ENCODE results near the gene UBQLN3. TPM values are rescaled to one million over a fixed set of nuclear protein-coding genes. Genes with fewer than 3 reads are reported as not detected.

UBQLN3 gene
- total RNA-seq (2014; rRNA removed; shearing (Covaris generic)): not detected in 2 replicates

GRCh38 chr11:5509803-5510202, at the start of gene UBQLN3:
Gene UBQLN3 (minus strand): TSS chr11:5509957. CDS start chr11:5509558, 399 bp downstream.
- DNase-seq (ENCODE audit: low spot score): no peak

- DNase-seq (ENCODE audit: low spot score): no peak
Observed at GRCh38 chr11:5557751-5558150, 48.0 kb upstream of the UBQLN3 start.

DNA sequence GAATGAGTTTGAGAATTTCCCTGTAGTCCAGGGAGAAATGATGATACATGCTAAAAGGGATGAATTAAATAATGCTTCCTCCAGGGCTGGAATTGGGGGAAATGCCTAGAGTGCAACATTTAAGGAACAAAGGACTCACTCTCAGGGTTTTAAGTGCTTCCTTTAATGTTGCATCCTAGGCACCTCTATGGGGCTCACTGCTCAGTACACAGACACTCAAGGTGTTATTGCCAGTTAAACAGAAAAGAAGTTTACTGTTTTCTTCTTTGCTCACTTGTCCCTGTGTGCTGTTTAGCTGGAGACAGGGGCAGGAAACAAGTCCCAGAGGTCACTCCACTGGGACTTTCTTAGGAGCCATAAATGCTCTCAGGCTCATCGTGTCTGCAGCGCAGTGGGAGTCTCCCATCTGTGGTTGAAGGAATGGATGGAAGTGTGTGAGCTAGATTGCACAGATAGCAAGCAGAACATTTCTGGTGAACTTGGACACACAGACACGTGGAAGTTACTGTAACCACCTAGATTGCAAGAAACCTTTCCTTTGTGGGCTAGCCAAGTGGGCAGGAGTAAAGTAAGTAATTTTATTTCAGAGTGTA, 46.9 kb upstream of the UBQLN3 start:
- DNase-seq (ENCODE audit: low spot score): no peak

GRCh38 chr11:5553343-5553742, 43.6 kb upstream of the UBQLN3 start:
- no peak for DNase-seq (ENCODE audit: low spot score)

DNA sequence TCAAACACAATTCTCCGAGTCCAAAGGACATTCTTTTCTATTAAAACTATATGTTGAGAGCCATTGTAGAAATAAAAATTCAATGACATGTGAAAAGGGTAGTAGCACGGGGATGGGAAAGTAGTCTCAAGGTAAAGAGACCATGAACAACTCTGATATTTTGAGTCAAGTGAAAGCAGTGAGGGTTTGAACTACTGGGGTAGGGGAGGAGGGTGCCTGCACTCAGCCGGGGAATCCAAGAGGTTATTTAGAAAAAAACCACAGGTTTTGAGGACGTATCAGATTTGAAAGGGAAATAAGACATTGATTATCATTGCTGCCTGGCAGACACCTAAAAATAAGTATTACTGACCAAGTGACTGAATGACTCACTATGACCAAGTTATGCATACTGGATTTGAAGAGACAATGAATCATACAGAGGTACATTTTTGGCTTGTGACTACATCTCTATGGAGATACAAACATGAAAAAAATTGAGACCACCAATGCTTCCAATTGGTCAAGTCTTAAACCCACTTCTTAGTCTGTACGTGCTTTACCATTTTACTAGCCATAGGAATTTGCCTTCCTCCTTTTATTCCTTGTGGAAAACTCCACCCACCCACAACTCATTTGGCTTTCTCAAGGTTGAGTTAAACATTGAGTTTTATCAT, 40.8 kb upstream of the UBQLN3 start:
- DNase-seq (ENCODE audit: low spot score): no peak

GRCh38 chr11:5548440-5548839, 38.7 kb upstream of the UBQLN3 start, which contains the start of gene OR52H1:
Gene OR52H1 (minus strand): TSS chr11:5548540. CDS start chr11:5545505, 3,035 bp downstream.
- DNase-seq (ENCODE audit: low spot score): no peak

GRCh38 chr11:5547982-5548381, 38.2 kb upstream of the UBQLN3 start:
- DNase-seq (ENCODE audit: low spot score): no peak

GRCh38 chr11:5546457-5546856, 36.7 kb upstream of the UBQLN3 start:
- no peak for DNase-seq (ENCODE audit: low spot score)

GRCh38 chr11:5541427-5541826, 31.7 kb upstream of the UBQLN3 start:
- DNase-seq (ENCODE audit: low spot score): no peak

GRCh38 chr11:5536482-5536881, 26.7 kb upstream of the UBQLN3 start:
- DNase-seq (ENCODE audit: low spot score): no peak

DNA sequence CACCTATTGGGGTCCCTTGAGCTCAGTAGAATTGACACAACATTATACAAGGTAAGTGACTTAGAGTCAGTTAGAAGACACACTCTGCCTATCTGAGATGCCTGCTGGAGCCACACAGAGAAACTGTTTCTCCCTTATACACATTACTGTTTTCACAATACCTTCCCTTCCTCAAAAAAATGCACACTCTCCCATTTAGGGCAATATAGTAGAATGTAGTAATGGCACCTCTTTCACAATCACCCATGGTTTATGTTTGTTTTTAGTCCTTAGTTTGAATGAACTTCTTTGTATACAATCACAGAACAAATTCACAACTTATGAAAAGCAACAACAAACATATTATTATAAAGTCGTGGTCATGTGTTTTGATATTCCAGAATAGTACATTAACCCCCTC, 24.3 kb upstream of the UBQLN3 start:
- no peak for DNase-seq (ENCODE audit: low spot score)

- no peak for DNase-seq (ENCODE audit: low spot score)
Observed at GRCh38 chr11:5531053-5531831, 21.5 kb upstream of the UBQLN3 start.

DNA sequence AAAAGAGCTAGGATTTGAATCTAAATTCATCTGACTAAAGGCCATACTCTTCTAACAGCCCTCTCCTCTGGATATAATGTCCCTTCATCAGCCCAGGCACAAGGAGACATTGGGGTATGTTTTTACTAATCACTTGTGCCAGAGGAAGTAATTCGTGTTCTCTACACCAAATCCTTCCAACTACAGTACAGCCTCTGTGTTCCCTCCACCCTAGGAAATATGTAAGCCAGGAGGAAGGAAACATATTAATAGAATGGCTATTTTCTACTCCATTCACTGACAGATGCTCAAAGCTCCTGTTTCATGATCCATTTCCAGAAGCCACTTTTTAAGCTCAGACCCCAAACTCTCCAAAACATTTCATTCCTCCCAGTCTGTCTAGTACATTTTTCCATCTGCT, 18.7 kb upstream of the UBQLN3 start:
- no peak for DNase-seq (ENCODE audit: low spot score)

DNA sequence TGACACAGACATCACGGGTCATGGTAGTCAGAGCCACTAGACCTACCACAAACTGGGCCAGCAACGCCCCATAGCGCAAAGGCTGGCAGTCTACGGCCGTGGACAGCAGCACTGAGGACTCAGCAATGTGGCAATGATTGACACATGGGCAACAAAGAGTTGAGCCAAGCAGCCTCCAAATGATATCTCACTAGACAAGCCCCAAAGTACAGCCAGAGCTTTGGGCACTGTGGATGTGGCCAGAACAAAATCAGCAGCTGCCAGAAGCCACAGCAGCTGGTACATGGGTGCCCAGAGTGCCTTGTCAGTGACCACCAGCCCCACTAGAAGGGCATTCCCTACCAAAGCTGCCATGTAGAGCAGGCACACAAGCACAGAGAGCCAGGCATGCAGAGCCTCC, 18.0 kb upstream of the UBQLN3 start:
- DNase-seq (ENCODE audit: low spot score): no peak

GRCh38 chr11:5524756-5525155, 15.0 kb upstream of the UBQLN3 start:
- DNase-seq (ENCODE audit: low spot score): no peak

GRCh38 chr11:5522308-5522707, 12.6 kb upstream of the UBQLN3 start:
- DNase-seq (ENCODE audit: low spot score): no peak

- no peak for DNase-seq (ENCODE audit: low spot score)
Observed at GRCh38 chr11:5521540-5521939, 11.8 kb upstream of the UBQLN3 start.

DNA sequence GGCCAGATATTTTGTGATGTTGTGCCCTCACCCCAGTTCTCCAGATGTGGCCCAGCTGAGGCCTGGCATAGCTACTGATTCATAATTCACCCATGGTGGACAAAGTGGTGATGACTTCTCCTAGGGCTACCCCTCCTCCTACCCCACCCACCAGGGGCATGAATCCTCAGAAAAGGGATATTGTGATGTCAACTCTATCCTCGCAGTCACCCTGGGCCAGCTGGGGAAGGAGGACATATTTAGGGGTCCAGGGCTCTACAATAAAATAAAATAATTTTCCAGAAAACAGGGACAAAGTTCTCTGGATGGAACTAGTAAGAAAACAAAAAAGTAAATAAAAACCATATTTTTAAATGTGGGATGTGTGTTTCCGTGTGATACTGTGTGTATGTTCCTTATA, 6.8 kb upstream of the UBQLN3 start, which contains the start of gene UBQLNL:
UBQLNL (minus strand) TSS at position 101 of the 400 bp plus-strand sequence. CDS start 258 bp downstream, outside the sequence.
- DNase-seq (ENCODE audit: low spot score): no peak

GRCh38 chr11:5514841-5515240, 5.1 kb upstream of the UBQLN3 start:
- no peak for DNase-seq (ENCODE audit: low spot score)

- DNase-seq (ENCODE audit: low spot score): no peak
Observed at GRCh38 chr11:5508605-5509004, 1.2 kb downstream of the UBQLN3 start.

- DNase-seq (ENCODE audit: low spot score): no peak
Observed at GRCh38 chr11:5507933-5508305, 1.8 kb downstream of the UBQLN3 start.

GRCh38 chr11:5507177-5507932, 2.4 kb downstream of the UBQLN3 start:
- DNase-seq (ENCODE audit: low spot score): peak; percentile 14
